Vagina (tissue), 2 donors: ENCODE data around the gene COL27A1. TPM values are rescaled to one million over a fixed set of nuclear protein-coding genes. Genes with fewer than 3 reads are reported as not detected.

ENCODE experiments used
- DNase-seq, 2 donors: peaks; one replicate each; pipeline ENCODE4 v3.0.0-alpha.2; 2017; ENCODE audit errors: extremely low spot score in 2 of 2
- H3K27ac ChIP-seq: fragments of 200-600 bp; sonication (generic); one replicate; pipeline ENCODE4 v1.5.1; 2019
- H3K27me3 ChIP-seq: fragments of 200-600 bp; sonication (generic); one replicate; pipeline ENCODE4 v1.5.1; 2019
- H3K36me3 ChIP-seq, 2 donors: fragments of 200-600 bp; sonication (generic); one replicate each; pipeline ENCODE4 v1.5.1; 2017 to 2019
- H3K4me1 ChIP-seq: fragments of 200-600 bp; sonication (generic); one replicate; pipeline ENCODE4 v1.5.1; 2019
- H3K4me3 ChIP-seq, 2 donors: fragments of 200-600 bp; sonication (generic); 1 replicate in 1 of 2; 2 replicates in 1 of 2; pipeline ENCODE4 v1.5.1; 2016 to 2019
- H3K9me3 ChIP-seq: fragments of 200-600 bp; sonication (generic); one replicate; pipeline ENCODE4 v1.5.1; 2019
- CTCF ChIP-seq, 3 experiments: fragments of 450-650 bp in 2 of 3; fragments of 200-600 bp in 1 of 3; sonication (generic) in 1 of 3; IDR thresholded peaks; one replicate each; pipeline ENCODE4 v1.5.1; 2017 to 2019; ENCODE audit warnings: antibody characterized with exemption in 3 of 3, mild to moderate bottlenecking in 2 of 3, moderate library complexity in 2 of 3
- POLR2A ChIP-seq, 2 donors: fragments of 450-650 bp; IDR thresholded peaks; one replicate each; pipeline ENCODE4 v1.6.1; 2017; ENCODE audit warnings: antibody characterized with exemption in 2 of 2, mild to moderate bottlenecking in 2 of 2, moderate library complexity in 2 of 2
- POLR2AphosphoS5 ChIP-seq, 2 donors: sonication (generic); formaldehyde crosslinking; IDR thresholded peaks; one replicate each; pipeline ENCODE4 v1.9.0; 2017; ENCODE audit warnings: antibody characterized with exemption in 2 of 2, mild to moderate bottlenecking in 2 of 2, low read depth in 1 of 2; ENCODE audit not compliant: insufficient read depth in 1 of 2
- intact Hi-C: fragments of 100-400 bp; cut with DNase I; formaldehyde crosslinking; loops from one replicate; pipeline ENCODE4 v1.15.1; 2023
- total RNA-seq: library from RNA; depleted of rRNA; stranded (reverse); fragments of >200 nt; gene quantifications from one replicate; pipeline ENCODE4 v1.2.3, GENCODE V29; 2016

COL27A1 gene
- total RNA-seq, 1 donor from 2014 or later = 17.2 TPM

- Histone ChIP-seq H3K4me3 (no peak overlapping the region), H3K4me1 (no peaks in the 10 kb centered on the region), H3K9me3 (no peaks in the 10 kb centered on the region), H3K27ac (no peak overlapping the region), H3K36me3 (no peaks in the 10 kb centered on the region), H3K27me3 (no peaks in the 10 kb centered on the region)
- intact Hi-C loops = no loop called here
- no peak for DNase-seq
- TF ChIP-seq POLR2AphosphoS5 (IDR thresholded peaks at IDR 0.05; ENCODE audit: insufficient read depth in 1 of 2, low read depth in 1 of 2) = no peak
Observed at GRCh38 chr9:114130141-114130540, 25.2 kb upstream of the COL27A1 start.

- H3K27me3 ChIP-seq = no peaks in the 10 kb centered on the region
- no peaks in the 10 kb centered on the region for H3K4me1 ChIP-seq
- intact Hi-C loops = no loop called here
- no peak for TF ChIP-seq POLR2A (IDR thresholded peaks at IDR 0.05)
- no peak for TF ChIP-seq POLR2AphosphoS5 (IDR thresholded peaks at IDR 0.05; ENCODE audit: insufficient read depth in 1 of 2, low read depth in 1 of 2)
- no peak for TF ChIP-seq CTCF (IDR thresholded peaks at IDR 0.05)
- H3K4me3 ChIP-seq = no peak overlapping the region
- no peaks in the 10 kb centered on the region for H3K9me3 ChIP-seq
- no peak overlapping the region for H3K27ac ChIP-seq
- no peaks in the 10 kb centered on the region for H3K36me3 ChIP-seq
- no peak for DNase-seq
Observed at GRCh38 chr9:114130624-114131277, 24.6 kb upstream of the COL27A1 start.

- TF ChIP-seq POLR2A (IDR thresholded peaks at IDR 0.05) = no peak
- no peak for TF ChIP-seq CTCF (IDR thresholded peaks at IDR 0.05)
- no peak for TF ChIP-seq POLR2AphosphoS5 (IDR thresholded peaks at IDR 0.05; ENCODE audit: insufficient read depth in 1 of 2, low read depth in 1 of 2)
- H3K4me1 ChIP-seq = no peaks in the 10 kb centered on the region
- no peak overlapping the region for H3K27ac ChIP-seq
- no peaks in the 10 kb centered on the region for H3K27me3 ChIP-seq
- no peaks in the 10 kb centered on the region for H3K9me3 ChIP-seq
- H3K4me3 ChIP-seq = no peak overlapping the region
- intact Hi-C loops = no loop called here
- no peak for DNase-seq
- no peaks in the 10 kb centered on the region for H3K36me3 ChIP-seq
Observed at GRCh38 chr9:114131808-114132549, 23.4 kb upstream of the COL27A1 start.

- TF ChIP-seq POLR2A (IDR thresholded peaks at IDR 0.05) = no peak
- TF ChIP-seq POLR2AphosphoS5 (IDR thresholded peaks at IDR 0.05; ENCODE audit: insufficient read depth in 1 of 2, low read depth in 1 of 2) = no peak
- no peak for TF ChIP-seq CTCF (IDR thresholded peaks at IDR 0.05)
- Histone ChIP-seq H3K9me3 (no peaks in the 10 kb centered on the region), H3K4me1 (no peaks in the 10 kb centered on the region), H3K36me3 (no peaks in the 10 kb centered on the region), H3K27me3 (no peaks in the 10 kb centered on the region), H3K27ac (no peak overlapping the region), H3K4me3 (no peak overlapping the region)
- intact Hi-C loops = no loop called here
- no peak for DNase-seq
Observed at GRCh38 chr9:114132550-114132918, 22.8 kb upstream of the COL27A1 start.

- H3K9me3 ChIP-seq = no peaks in the 10 kb centered on the region
- no peak for DNase-seq
- H3K4me3 ChIP-seq = no peak overlapping the region
- H3K27me3 ChIP-seq = no peaks in the 10 kb centered on the region
- TF ChIP-seq CTCF (IDR thresholded peaks at IDR 0.05) (no peak), POLR2AphosphoS5 (IDR thresholded peaks at IDR 0.05; ENCODE audit: insufficient read depth in 1 of 2, low read depth in 1 of 2) (no peak), POLR2A (IDR thresholded peaks at IDR 0.05) (no peak)
- no peak overlapping the region for H3K27ac ChIP-seq
- H3K36me3 ChIP-seq = no peaks in the 10 kb centered on the region
- H3K4me1 ChIP-seq = no peaks in the 10 kb centered on the region
- intact Hi-C loops = no loop called here
Observed at GRCh38 chr9:114134827-114135396, 20.4 kb upstream of the COL27A1 start.
